Measurements from ENCODE around the gene LUZP1.

- TF ChIP-seq, protein P1, sequence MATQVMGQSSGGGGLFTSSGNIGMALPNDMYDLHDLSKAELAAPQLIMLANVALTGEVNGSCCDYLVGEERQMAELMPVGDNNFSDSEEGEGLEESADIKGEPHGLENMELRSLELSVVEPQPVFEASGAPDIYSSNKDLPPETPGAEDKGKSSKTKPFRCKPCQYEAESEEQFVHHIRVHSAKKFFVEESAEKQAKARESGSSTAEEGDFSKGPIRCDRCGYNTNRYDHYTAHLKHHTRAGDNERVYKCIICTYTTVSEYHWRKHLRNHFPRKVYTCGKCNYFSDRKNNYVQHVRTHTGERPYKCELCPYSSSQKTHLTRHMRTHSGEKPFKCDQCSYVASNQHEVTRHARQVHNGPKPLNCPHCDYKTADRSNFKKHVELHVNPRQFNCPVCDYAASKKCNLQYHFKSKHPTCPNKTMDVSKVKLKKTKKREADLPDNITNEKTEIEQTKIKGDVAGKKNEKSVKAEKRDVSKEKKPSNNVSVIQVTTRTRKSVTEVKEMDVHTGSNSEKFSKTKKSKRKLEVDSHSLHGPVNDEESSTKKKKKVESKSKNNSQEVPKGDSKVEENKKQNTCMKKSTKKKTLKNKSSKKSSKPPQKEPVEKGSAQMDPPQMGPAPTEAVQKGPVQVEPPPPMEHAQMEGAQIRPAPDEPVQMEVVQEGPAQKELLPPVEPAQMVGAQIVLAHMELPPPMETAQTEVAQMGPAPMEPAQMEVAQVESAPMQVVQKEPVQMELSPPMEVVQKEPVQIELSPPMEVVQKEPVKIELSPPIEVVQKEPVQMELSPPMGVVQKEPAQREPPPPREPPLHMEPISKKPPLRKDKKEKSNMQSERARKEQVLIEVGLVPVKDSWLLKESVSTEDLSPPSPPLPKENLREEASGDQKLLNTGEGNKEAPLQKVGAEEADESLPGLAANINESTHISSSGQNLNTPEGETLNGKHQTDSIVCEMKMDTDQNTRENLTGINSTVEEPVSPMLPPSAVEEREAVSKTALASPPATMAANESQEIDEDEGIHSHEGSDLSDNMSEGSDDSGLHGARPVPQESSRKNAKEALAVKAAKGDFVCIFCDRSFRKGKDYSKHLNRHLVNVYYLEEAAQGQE (IDR thresholded peaks at IDR 0.05; ENCODE audit: insufficient read depth in 1 of 2, low read depth in 2 of 2, low read length in 2 of 2) = no peak
- no peak for TF ChIP-seq POLR2AphosphoS5 (IDR thresholded peaks at IDR 0.05; ENCODE audit: low read depth, low read length)
- no peak for TF ChIP-seq TAF1 (IDR thresholded peaks at IDR 0.05; ENCODE audit: borderline replicate concordance, insufficient read depth, low read length)
- no peak for TF ChIP-seq SIN3A (IDR thresholded peaks at IDR 0.05; ENCODE audit: borderline replicate concordance, insufficient read depth, low read length)
Observed at GRCh38 chr1:23125489-23125888, 43.2 kb downstream of the LUZP1 start.
